HL-60 (cell line): ENCODE measurements around the gene IGFLR1.
A peak's percentile ranks its signal among the peaks of the same experiment; 100 is the strongest.

Source experiments
- DNase-seq, 2 experiments: peaks; one replicate each; pipeline ENCODE4 v3.0.0-alpha.2; 2010 to 2020; ENCODE audit warnings: low read depth in 1 of 2, low spot score in 1 of 2
- H3K27ac ChIP-seq: fragments of 250-450 bp; sonication (Bioruptor Pico); replicated peaks from 2 replicates; pipeline ENCODE4 v1.5.1; 2020; ENCODE audit warnings: mild to moderate bottlenecking, moderate library complexity
- H3K27me3 ChIP-seq: fragments of 250-450 bp; sonication (Bioruptor Pico); 2 replicates; pipeline ENCODE4 v1.5.1; 2021; ENCODE audit warnings: mild to moderate bottlenecking, moderate library complexity; ENCODE audit not compliant: insufficient read depth, poor library complexity, severe bottlenecking
- H3K4me3 ChIP-seq: replicated peaks from 2 replicates; pipeline ENCODE4 v1.5.1; 2011; ENCODE audit warnings: mild to moderate bottlenecking, control low read depth, low read length; ENCODE audit not compliant: insufficient read depth
- GABPA ChIP-seq: IDR thresholded peaks from 2 replicates; pipeline ENCODE4 v1.6.1; 2012; ENCODE audit warnings: low read depth
- POLR2AphosphoS5 ChIP-seq: IDR thresholded peaks from 2 replicates; pipeline ENCODE4 v1.6.1; 2012; ENCODE audit warnings: low read depth
- REST ChIP-seq: IDR thresholded peaks from 2 replicates; pipeline ENCODE4 v1.6.1; 2012; ENCODE audit warnings: low read depth; ENCODE audit not compliant: insufficient replicate concordance
- SPI1 ChIP-seq: IDR thresholded peaks from 2 replicates; pipeline ENCODE4 v1.6.1; 2012; ENCODE audit warnings: low read depth, mild to moderate bottlenecking, borderline replicate concordance
- TF ChIP-seq, protein P1 (sequence below): IDR thresholded peaks from one replicate; pipeline ENCODE4 v1.5.1; 2011; ENCODE audit warnings: low read length, control low read depth, inconsistent platforms; ENCODE audit not compliant: insufficient read depth

Gene IGFLR1

GRCh38 chr19:35723671-35724070 lies 18.6 kb downstream of the IGFLR1 start:
- Histone ChIP-seq H3K27ac (no peak overlapping the region), H3K27me3 (no peaks in the 10 kb centered on the region), H3K4me3 (no peak overlapping the region)
- TF ChIP-seq REST, result no peak
- TF ChIP-seq, protein P1, sequence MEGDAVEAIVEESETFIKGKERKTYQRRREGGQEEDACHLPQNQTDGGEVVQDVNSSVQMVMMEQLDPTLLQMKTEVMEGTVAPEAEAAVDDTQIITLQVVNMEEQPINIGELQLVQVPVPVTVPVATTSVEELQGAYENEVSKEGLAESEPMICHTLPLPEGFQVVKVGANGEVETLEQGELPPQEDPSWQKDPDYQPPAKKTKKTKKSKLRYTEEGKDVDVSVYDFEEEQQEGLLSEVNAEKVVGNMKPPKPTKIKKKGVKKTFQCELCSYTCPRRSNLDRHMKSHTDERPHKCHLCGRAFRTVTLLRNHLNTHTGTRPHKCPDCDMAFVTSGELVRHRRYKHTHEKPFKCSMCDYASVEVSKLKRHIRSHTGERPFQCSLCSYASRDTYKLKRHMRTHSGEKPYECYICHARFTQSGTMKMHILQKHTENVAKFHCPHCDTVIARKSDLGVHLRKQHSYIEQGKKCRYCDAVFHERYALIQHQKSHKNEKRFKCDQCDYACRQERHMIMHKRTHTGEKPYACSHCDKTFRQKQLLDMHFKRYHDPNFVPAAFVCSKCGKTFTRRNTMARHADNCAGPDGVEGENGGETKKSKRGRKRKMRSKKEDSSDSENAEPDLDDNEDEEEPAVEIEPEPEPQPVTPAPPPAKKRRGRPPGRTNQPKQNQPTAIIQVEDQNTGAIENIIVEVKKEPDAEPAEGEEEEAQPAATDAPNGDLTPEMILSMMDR, result no peak
- TF ChIP-seq GABPA, result no peak
- no peak for TF ChIP-seq POLR2AphosphoS5
- TF ChIP-seq SPI1, result no peak
- no peak for DNase-seq

- Histone ChIP-seq H3K4me3 (no peak overlapping the region), H3K27me3 (no peaks in the 10 kb centered on the region), H3K27ac (no peak overlapping the region)
- no peak for TF ChIP-seq REST
- no peak for DNase-seq
Observed at GRCh38 chr19:35722897-35723296, 19.4 kb downstream of the IGFLR1 start.

GRCh38 chr19:35722461-35722860 lies 19.8 kb downstream of the IGFLR1 start:
- Histone ChIP-seq H3K4me3 (no peak overlapping the region), H3K27me3 (no peaks in the 10 kb centered on the region), H3K27ac (no peak overlapping the region)
- no peak for TF ChIP-seq POLR2AphosphoS5
- TF ChIP-seq, protein P1, result no peak
- no peak for TF ChIP-seq REST
- TF ChIP-seq SPI1, result no peak
- TF ChIP-seq GABPA, result no peak
- DNase-seq, result no peak

DNA sequence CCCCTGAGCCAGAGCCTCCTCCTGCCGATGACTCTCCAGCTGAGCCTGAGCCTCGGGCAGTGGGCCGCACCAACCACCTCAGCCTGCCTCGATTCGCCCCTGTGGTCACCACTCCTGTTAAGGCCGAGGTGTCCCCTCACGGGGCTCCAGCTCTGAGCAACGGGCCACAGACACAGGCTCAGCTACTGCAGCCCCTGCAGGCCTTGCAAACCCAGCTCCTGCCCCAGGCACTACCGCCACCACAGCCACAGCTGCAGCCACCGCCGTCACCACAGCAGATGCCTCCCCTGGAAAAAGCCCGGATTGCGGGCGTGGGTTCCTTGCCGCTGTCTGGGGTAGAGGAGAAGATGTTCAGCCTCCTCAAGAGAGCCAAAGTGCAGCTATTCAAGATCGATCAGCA lies 20.9 kb downstream of the IGFLR1 start:
- peak; percentile 35; the same call in 1 of the 2 replicates for TF ChIP-seq POLR2AphosphoS5
- no peak for TF ChIP-seq GABPA

More for the DNA sequence above, 20.9 kb downstream of the IGFLR1 start:
- H3K27me3 ChIP-seq, result no peaks in the 10 kb centered on the region
- no peak for DNase-seq
- no peak overlapping the region for H3K27ac ChIP-seq
- H3K4me3 ChIP-seq, result no peak overlapping the region
